Stimulated activated CD4-positive, alpha-beta T cell treated with anti-CD3 and anti-CD28 coated beads, Interleukin-2, amount 100 ng/mL, for 24 hours (primary cell): ENCODE data around the gene APOL3.
"Not testable (repeated sequence)": the region's sequence is repeated elsewhere in the genome, so short reads cannot be mapped to it uniquely, and the experiment has no call there.

Source experiments
- DNase-seq, 2 donors: peaks; one replicate each; pipeline ENCODE4 v3.0.0-alpha.2; 2020

The APOL3 gene

GRCh38 chr22:36100134-36100824 lies 60.3 kb downstream of the APOL3 start:
- DNase-seq: no peak

GRCh38 chr22:36099561-36099960 lies 61.0 kb downstream of the APOL3 start:
- DNase-seq: not testable (repeated sequence)

- DNase-seq: no peak
Measured at GRCh38 chr22:36097880-36098279, 62.7 kb downstream of the APOL3 start.

- not testable (repeated sequence) for DNase-seq
Measured at GRCh38 chr22:36090772-36091171, 69.8 kb downstream of the APOL3 start.
